Gastroesophageal sphincter (tissue), 4 donors: ENCODE results near the gene DOCK2. TPM values are rescaled to one million over a fixed set of nuclear protein-coding genes. Genes with fewer than 3 reads are reported as not detected.

ENCODE experiments used
- ATAC-seq: fragments of 150-250 bp; one replicate; pipeline ENCODE4 v1.9.1; 2016; ENCODE audit warnings: mild to moderate bottlenecking, moderate library complexity
- H3K27ac ChIP-seq, 4 donors: fragments of 200-600 bp; sonication (generic) in 3 of 4; 1 replicate in 3 of 4; 2 replicates in 1 of 4; pipeline ENCODE4 v1.5.1; 2016 to 2019
- H3K27me3 ChIP-seq: fragments of 200-600 bp; sonication (generic); one replicate; pipeline ENCODE4 v1.5.1; 2019
- H3K36me3 ChIP-seq, 2 donors: fragments of 200-600 bp; sonication (generic); one replicate each; pipeline ENCODE4 v1.5.1; 2019; ENCODE audit warnings: control low read depth in 1 of 2
- H3K4me1 ChIP-seq, 3 donors: fragments of 200-600 bp; sonication (generic); 1 replicate in 2 of 3; 2 replicates in 1 of 3; pipeline ENCODE4 v1.5.1; 2016 to 2019; ENCODE audit warnings: control low read depth in 2 of 3
- H3K4me3 ChIP-seq, 2 donors: fragments of 200-600 bp; sonication (generic); one replicate each; pipeline ENCODE4 v1.5.1; 2019; ENCODE audit warnings: mild to moderate bottlenecking in 1 of 2, moderate library complexity in 1 of 2
- H3K9me3 ChIP-seq, 3 donors: fragments of 200-600 bp; sonication (generic); one replicate each; pipeline ENCODE4 v1.5.1; 2017 to 2019; ENCODE audit warnings: control low read depth in 2 of 3
- EP300 ChIP-seq: sonication (generic); formaldehyde crosslinking; IDR thresholded peaks from one replicate; pipeline ENCODE4 v1.6.1; 2017; ENCODE audit warnings: antibody characterized with exemption, mild to moderate bottlenecking
- POLR2A ChIP-seq, 2 donors: fragments of 450-650 bp; IDR thresholded peaks; one replicate each; pipeline ENCODE4 v1.6.1; 2017; ENCODE audit warnings: antibody characterized with exemption in 2 of 2, mild to moderate bottlenecking in 2 of 2, moderate library complexity in 1 of 2
- POLR2AphosphoS5 ChIP-seq: sonication (generic); formaldehyde crosslinking; IDR thresholded peaks from one replicate; pipeline ENCODE4 v1.6.1; 2017; ENCODE audit warnings: antibody characterized with exemption
- WGBS, 2 donors: methylation state at CpG; one replicate each; pipeline ENCODE4 v1.1.5; 2018; ENCODE audit warnings: low coverage in 1 of 2; 5-methylcytosine and 5-hydroxymethylcytosine counted together
- total RNA-seq, 4 donors: library from RNA; depleted of rRNA; stranded (reverse); fragments of >200 nt; gene quantifications; one replicate each; pipeline ENCODE4 v1.1.0, GENCODE V29; 2016
- TF ChIP-seq, protein P1 (sequence below), 4 experiments: fragments of 200-600 bp in 2 of 4; fragments of 450-650 bp in 2 of 4; sonication (generic) in 1 of 4; IDR thresholded peaks; one replicate each; pipeline ENCODE4 v1.5.1; 2017 to 2019; ENCODE audit warnings: antibody characterized with exemption in 4 of 4, mild to moderate bottlenecking in 2 of 4, moderate library complexity in 2 of 4

Gene DOCK2
- total RNA-seq, 4 donors from 2014 or later, result 9.3 to 20.6 (median 11.8) TPM

- no peaks in the 10 kb centered on the region for H3K36me3 ChIP-seq
- no peak overlapping the region for H3K4me3 ChIP-seq
- no peak for ATAC-seq
- H3K27me3 ChIP-seq, result peaks cover 3% of the 10 kb centered on the region
- TF ChIP-seq POLR2AphosphoS5, result no peak
- TF ChIP-seq, protein P1, sequence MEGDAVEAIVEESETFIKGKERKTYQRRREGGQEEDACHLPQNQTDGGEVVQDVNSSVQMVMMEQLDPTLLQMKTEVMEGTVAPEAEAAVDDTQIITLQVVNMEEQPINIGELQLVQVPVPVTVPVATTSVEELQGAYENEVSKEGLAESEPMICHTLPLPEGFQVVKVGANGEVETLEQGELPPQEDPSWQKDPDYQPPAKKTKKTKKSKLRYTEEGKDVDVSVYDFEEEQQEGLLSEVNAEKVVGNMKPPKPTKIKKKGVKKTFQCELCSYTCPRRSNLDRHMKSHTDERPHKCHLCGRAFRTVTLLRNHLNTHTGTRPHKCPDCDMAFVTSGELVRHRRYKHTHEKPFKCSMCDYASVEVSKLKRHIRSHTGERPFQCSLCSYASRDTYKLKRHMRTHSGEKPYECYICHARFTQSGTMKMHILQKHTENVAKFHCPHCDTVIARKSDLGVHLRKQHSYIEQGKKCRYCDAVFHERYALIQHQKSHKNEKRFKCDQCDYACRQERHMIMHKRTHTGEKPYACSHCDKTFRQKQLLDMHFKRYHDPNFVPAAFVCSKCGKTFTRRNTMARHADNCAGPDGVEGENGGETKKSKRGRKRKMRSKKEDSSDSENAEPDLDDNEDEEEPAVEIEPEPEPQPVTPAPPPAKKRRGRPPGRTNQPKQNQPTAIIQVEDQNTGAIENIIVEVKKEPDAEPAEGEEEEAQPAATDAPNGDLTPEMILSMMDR (IDR thresholded peaks at IDR 0.05), result no peak
- no peak for TF ChIP-seq POLR2A (IDR thresholded peaks at IDR 0.05)
- no peak for TF ChIP-seq EP300
- H3K4me1 ChIP-seq, result no peaks in the 10 kb centered on the region
- peaks cover 0 to 20% (median 0%) of the 10 kb centered on the region in 3 donors for H3K9me3 ChIP-seq
- 42 to 64% methylated on average over 1 of the region's 1 CpG for WGBS, 2 donors
- H3K27ac ChIP-seq, result no peak overlapping the region
Measured at GRCh38 chr5:169847519-169847918, 210.4 kb downstream of the DOCK2 start.

GRCh38 chr5:169848271-169848670 lies 211.2 kb downstream of the DOCK2 start:
- H3K9me3 ChIP-seq, result peaks cover 0 to 20% (median 0%) of the 10 kb centered on the region in 3 donors
- H3K4me3 ChIP-seq, result no peak overlapping the region
- no peak overlapping the region for H3K27ac ChIP-seq
- TF ChIP-seq POLR2A (IDR thresholded peaks at IDR 0.05) (no peak), POLR2AphosphoS5 (no peak), EP300 (no peak)
- TF ChIP-seq, protein P1 (IDR thresholded peaks at IDR 0.05), result no peak
- WGBS, 2 donors, result 93% methylated on average over 2 of the region's 3 CpGs; no CpG with 5 or more reads in 1 of the 2 donors
- H3K27me3 ChIP-seq, result peaks cover 3% of the 10 kb centered on the region
- ATAC-seq, result no peak
- H3K36me3 ChIP-seq, result no peaks in the 10 kb centered on the region
- H3K4me1 ChIP-seq, result no peaks in the 10 kb centered on the region

DNA sequence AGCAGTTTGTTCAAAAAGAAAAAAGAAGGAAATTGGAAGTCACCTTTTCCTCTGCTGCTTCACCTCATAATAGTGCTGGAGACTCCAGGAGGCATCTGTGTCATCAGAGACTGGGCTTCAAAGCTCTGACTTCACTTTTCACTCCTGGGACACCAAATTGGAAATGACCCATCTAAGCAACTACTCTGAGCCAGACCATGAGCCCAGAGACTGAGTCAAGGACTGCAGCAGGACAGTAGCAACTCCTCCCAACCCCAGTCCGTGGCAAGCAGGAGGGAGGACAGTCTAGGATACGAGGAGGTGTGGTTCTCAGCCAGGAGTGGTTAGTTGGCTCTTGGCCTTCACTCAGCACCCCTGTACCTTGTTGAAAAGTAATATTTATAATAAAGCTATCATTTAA lies 211.7 kb downstream of the DOCK2 start:
- H3K9me3 ChIP-seq, result peaks cover 0 to 20% (median 0%) of the 10 kb centered on the region in 3 donors
- H3K27me3 ChIP-seq, result peaks cover 3% of the 10 kb centered on the region
- no peak overlapping the region for H3K4me3 ChIP-seq
- H3K27ac ChIP-seq, result no peak overlapping the region
- no peaks in the 10 kb centered on the region for H3K36me3 ChIP-seq
- no peak for ATAC-seq
- 40 to 74% methylated on average over 1 to 2 of the region's 2 CpGs for WGBS, 2 donors
- TF ChIP-seq POLR2A (IDR thresholded peaks at IDR 0.05) (no peak), EP300 (no peak), POLR2AphosphoS5 (no peak)
- TF ChIP-seq, protein P1 (IDR thresholded peaks at IDR 0.05), result no peak
- H3K4me1 ChIP-seq, result no peaks in the 10 kb centered on the region

DNA sequence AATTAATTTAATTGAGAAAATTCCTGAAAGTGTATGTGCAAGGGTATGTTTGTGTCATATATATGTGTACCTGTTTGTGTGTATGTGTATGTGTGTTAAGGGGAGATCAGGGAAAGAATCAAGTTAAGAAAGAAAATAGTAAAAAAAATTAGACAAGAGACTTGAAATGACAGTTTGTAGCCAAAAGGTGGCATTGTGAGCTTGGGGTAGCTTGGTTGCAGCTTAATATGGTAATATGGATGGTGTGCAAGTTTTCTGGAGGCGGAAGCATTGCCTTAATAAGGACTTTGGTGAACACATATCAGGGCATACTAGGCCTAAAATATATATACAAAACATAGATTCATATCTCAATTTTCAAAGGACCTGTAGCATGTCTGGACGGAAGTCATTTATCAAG lies 213.3 kb downstream of the DOCK2 start:
- H3K27me3 ChIP-seq, result peaks cover 3% of the 10 kb centered on the region
- 86 to 100% methylated on average over 1 to 2 of the region's 2 CpGs for WGBS, 2 donors
- peaks cover 0 to 20% (median 0%) of the 10 kb centered on the region in 3 donors for H3K9me3 ChIP-seq
- H3K4me3 ChIP-seq, result no peak overlapping the region
- H3K27ac ChIP-seq, result no peak overlapping the region
- TF ChIP-seq POLR2A (IDR thresholded peaks at IDR 0.05) (no peak), POLR2AphosphoS5 (no peak), EP300 (no peak)
- no peaks in the 10 kb centered on the region for H3K4me1 ChIP-seq
- no peak for ATAC-seq
- no peaks in the 10 kb centered on the region for H3K36me3 ChIP-seq

DNA sequence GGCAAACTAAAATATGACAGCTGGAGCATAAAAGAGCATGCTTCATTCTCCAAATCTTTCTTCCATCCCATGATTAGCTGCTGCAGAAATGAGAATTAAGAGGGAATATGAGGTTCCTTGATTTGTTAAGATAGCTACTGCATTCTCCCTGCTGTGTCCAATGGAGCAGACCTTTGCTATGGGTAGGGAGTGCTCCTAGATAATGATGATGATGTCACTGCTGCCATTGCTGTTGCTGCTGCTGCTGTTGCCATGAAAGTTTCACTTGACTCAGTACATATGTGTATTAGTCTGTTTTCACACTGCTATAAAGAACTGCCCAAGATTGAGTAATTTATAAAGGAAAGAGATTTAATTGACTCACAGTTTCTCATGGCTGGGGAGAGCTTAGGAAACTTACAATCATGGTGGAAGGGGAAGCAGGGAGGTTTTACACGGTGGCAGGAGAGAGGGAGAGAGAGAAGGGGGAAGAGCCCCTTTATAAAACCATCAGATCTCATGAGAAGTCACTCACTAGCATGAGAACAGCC lies 214.3 kb downstream of the DOCK2 start:
- H3K36me3 ChIP-seq, result no peaks in the 10 kb centered on the region
- 44% methylated on average over 1 of the region's 1 CpG; no CpG with 5 or more reads in 1 of the 2 donors for WGBS, 2 donors
- peaks cover 3% of the 10 kb centered on the region for H3K27me3 ChIP-seq
- H3K27ac ChIP-seq, result no peak overlapping the region
- TF ChIP-seq POLR2AphosphoS5 (no peak), POLR2A (IDR thresholded peaks at IDR 0.05) (no peak), EP300 (no peak)
- TF ChIP-seq, protein P1 (IDR thresholded peaks at IDR 0.05), result no peak
- ATAC-seq, result no peak
- peaks cover 0 to 20% (median 0%) of the 10 kb centered on the region in 3 donors for H3K9me3 ChIP-seq
- no peak overlapping the region for H3K4me3 ChIP-seq
- no peaks in the 10 kb centered on the region for H3K4me1 ChIP-seq
